Stimulated activated CD8-positive, alpha-beta memory T cell treated with anti-CD3 and anti-CD28 coated beads, Interleukin-15, amount 100 ng/mL, for 1 hour (primary cell): Measurements from ENCODE around the gene PHKA2.
A peak's percentile ranks its signal among the peaks of the same experiment; 100 is the strongest.

Experiments used
- DNase-seq: peaks from one replicate; pipeline ENCODE4 v3.0.0-alpha.2; 2020; ENCODE audit warnings: low read depth

Gene PHKA2

DNA sequence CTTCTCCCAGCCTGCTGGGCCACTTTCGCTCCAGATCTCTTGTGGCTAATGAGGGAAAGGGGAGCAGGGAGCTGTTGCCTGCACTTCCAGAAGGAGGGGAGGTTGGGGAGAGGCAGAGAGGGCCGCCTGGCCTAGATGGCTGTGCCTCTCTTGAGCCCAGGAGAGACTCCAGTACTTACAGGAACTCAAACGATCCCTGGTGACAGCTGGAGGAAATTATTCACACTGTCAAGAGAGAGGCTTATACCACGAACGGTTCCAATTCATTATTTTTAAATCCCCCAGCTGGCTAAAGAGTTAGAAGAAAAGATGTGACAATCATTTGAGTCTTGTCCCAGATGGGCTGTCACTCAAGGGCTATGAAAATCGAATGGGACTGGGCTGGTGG lies 96.1 kb downstream of the PHKA2 start:
- no peak for DNase-seq

DNA sequence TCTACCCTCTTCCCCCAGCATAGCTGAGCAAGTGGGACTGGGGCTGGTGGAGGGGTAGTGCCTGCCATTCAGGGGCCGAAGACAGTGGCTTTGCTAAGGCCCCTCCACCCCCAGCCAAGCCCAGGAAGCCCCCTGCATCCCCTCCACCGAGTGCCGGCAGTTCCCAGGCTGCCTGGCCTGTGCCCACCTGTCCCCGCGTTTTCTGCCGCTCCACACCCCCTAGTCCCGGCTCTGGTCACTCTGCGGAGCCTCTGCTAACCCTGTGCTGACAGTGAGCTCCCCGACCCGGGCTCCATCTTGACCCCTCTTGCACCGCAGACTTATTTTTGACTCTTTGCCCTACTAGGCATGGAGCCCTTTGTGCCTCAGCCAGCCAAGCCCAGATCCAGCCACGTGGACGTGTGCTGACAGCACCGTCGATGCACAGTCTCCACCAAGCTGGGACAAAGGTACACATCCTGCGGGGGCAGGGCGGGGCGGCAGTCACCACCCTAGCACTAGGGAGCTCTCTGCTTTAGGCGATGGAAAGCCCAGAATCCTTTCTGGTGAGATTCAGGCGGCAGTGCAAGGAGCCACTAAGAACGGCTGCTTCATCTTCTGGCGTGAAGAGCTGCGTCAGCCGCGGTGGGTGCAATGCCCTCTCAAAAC lies 96.6 kb downstream of the PHKA2 start:
- DNase-seq = no peak

DNA sequence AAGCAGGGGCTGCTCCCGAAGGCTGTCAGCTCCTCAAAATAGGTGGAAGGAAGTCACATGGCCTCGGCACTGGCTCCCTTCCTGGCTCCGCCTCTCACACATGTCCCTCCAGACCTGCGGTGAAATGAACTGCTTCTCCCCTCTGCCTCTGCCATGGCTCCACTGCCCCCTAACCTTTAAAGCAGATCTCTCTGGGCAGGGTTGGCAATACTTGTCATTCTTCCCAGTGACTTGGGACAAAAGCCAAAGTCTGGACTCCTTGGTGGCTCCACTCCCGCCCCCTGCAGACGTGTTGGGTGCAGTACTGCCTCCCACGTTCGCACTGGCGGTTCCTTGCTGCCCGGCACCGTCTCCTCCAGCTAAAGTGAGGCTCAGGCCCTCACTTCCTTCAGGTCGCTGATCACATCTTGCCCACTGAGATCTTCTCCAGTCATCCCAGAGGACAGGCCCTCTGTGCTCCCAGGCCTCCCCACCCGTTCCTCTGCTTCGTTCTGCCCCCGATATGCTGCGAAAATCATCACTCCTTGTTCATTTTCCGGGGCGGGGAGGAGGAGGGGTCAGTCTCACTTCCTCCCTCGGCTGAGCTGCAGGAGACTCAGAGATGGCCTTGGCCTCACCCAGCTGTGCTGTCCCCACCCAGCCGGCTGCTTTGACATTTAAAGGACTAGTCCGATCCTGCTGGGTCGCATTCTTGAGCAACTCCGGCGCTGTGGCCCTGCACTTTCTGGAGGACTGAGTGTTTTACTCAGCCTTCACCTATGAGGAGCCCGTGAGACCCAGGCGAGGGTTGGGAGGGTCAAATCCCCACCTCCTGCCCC lies 97.4 kb downstream of the PHKA2 start:
- peak; percentile 16 for DNase-seq

DNA sequence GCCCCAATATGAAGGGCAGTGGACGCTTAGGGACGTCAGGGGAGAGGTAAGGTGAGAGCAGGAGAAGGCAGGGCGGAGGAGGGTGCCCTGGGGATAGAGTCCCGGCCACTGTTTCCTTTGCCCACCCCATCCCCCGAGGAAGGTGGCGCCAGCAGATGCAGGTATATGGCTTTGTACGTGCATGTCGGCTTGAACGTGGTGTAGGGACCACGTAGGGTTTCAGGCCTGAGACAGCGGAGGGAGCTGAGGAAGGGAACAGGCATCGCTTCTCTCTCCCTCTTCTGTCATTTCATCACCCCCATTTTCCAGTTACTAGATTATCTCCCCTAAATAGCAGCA lies 97.9 kb downstream of the PHKA2 start:
- DNase-seq = no peak

DNA sequence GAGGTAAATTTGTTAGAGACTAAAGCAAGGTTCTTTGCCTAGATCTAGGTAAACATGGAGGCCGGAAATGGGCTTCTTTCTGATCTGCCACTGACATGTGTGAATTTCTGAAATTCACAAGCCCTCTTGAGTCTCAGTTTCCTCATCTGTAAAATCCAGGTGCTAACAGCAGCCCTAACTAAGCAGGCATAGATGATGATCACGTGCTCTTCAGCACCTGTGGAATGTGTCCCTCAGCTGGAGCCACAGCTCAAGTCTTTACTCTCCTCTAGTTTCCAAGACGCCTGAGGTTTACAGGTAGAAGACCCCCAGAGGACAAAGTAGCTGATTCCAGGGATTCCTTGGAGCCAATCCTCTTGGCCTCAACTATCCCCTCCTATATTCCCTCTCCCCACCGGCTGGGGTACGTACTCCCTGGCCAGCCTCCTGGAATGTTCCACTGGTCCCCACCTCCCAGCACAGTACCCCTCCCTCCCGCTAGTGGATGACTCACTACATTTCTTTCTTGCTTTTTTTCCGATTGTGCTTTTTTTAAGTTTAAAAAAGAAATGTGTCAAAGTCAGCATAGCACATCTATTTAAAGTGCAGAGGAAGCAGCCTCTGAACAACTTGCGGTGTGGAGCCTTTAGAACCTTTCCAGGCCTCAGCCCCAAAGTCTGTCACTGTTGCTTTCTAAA lies 98.4 kb downstream of the PHKA2 start:
- no peak for DNase-seq

DNA sequence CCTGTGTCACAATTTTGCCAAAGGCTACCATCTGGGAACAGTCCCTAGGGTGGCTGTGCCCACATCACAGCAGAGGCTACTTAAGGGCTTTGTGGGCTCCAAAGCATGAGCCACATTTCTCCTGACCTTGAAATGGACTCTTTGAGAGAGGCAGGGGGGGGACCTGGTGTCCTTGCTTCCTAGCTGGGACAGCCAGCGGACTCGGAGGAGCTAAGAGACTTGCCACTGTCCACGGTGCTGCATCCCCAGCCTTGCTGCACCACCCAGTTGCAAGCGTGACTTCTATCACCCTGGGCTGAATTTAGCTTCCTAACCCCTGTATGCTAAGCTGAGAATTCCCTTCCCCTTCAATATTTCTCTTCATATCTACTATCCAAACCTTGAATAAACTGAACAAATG lies 99.0 kb downstream of the PHKA2 start:
- no peak for DNase-seq

DNA sequence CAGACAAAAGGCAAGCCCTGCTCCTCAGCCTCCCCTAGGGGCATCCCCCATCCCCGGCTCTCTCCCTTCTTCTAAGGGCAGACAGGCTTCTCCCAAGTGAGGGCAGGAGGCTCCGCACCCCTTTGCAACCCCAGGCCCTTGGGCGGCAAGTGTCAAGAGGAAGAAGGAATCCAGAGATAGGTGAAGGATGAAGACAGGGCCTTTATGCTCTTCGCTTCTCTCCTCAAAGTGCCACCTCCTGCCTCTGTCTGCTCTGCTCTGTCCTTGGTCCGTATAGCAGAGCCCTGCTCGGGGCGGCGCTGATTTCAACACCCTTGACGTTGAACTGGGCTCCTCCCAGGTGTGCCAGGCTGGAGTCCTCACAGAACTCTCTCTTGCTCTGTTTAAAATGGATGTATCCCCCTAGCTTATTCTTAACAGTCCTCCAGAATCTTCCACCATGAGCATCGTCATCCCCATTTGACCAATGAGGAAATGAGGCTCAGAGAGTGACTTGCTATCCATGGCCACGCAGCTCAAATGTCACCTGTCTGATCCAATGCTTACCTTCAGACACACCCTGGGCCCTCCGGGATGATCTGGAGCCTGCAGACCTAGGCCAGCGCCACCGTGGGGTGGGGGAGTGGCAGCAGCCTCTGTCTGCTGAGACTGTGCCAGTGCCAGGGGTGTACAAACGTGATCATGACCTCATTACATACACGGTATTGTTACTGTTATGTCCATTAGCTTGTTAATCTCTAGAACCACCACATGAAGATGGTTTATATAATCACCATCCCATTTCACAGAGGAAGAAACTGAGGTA lies 99.8 kb downstream of the PHKA2 start:
- DNase-seq = no peak

DNA sequence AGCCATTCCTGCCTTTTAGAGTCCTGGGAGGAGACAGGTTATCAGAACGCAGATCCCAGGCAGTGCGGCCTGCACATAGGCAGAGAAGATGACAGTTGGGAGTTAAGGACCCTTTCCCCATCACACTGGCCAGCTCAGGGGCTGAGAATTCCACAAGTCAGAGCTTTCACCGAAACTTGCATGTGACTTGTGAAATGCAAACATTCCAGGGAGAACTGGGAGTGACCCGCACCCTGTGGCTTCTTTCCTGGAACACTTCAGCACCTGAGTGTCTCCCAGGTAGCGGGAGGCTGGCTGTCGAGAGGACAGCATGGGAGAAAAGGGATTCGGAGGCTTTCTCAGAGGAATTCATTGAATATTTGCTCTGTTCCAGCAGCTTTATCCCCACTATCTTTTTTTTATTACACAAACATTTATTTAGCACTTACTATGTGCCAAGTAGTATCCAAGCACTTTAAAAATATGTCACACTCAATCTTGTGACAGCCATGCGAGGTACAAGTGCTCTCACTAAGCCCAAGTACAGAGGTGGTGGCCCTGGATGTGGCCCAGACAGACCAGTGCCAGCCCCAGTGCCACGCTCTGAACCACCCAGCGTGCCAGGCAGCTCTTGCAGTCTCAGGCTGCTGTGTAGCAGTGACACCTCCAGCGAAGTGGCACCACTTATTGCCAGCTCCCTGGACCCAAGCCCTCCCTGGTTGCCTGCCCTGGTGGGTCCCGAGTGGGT lies 100.5 kb downstream of the PHKA2 start:
- no peak for DNase-seq

DNA sequence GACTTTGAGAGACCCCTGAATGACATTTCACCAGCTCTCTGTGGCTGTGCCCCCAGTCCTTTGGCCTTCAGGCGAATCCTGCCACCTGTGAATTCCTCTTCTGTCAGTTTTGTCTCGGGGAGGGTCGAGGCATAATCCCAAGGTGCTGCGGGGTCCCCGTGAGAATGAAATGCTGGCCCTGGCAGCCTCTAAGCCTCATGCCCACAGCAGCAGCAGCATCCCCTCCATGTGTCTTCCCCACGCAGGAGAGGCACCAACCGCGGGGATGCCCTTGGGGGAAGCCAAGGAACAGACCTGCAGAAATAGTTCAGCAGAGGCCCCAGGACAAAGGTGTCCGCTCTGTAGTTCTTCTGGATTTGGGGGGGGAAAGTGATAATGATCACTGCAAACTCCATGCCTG lies 104.8 kb downstream of the PHKA2 start:
- DNase-seq = no peak

DNA sequence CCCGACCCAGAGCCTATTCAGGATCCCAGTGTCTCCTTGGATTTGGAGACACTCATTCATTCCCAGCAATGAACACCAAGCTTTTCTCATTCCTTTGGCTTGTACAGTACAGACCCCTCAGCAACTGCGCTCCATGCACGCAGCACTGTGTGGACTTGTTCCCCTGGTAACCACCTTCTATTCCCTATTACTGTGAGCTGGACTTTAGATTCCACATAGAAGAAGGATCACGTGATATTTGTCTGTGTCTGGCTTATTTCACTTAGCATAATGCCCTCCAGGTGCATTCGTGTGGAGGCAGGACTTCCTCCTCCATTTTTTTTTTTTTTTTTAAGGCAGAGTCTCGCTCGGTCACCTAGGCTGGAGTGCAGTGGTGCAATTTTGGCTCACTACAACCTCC lies 106.4 kb downstream of the PHKA2 start:
- no peak for DNase-seq

DNA sequence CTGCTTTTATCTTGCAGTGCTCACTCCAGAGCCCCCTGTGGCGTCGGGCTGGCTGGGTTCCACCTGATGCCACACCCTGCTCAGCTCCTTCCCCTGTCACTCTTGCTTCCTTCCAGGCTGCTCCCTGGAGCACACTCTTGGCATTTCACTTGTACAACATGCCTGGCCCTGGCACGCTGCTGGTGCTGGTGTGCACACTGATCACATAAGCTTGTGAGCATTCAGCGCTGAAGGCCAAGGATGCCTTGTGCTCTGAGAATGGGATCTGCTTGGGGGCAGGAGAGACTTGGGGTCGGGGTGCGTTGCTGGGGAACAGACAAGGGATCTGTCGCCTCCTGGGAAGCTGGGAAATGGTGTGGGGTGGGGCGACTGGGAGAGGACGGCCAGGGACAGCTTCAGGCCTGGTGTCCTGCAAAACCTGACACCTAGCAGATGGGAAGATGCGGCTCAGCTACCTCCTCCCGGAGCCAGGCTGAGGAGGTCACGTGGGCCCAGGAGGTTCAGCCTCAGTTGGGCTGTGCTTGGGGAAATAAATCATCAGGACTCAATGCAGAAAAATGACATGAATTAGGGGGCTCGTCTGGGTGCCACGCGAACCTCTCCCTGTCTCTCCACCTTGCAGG lies 108.5 kb downstream of the PHKA2 start:
- no peak for DNase-seq

DNA sequence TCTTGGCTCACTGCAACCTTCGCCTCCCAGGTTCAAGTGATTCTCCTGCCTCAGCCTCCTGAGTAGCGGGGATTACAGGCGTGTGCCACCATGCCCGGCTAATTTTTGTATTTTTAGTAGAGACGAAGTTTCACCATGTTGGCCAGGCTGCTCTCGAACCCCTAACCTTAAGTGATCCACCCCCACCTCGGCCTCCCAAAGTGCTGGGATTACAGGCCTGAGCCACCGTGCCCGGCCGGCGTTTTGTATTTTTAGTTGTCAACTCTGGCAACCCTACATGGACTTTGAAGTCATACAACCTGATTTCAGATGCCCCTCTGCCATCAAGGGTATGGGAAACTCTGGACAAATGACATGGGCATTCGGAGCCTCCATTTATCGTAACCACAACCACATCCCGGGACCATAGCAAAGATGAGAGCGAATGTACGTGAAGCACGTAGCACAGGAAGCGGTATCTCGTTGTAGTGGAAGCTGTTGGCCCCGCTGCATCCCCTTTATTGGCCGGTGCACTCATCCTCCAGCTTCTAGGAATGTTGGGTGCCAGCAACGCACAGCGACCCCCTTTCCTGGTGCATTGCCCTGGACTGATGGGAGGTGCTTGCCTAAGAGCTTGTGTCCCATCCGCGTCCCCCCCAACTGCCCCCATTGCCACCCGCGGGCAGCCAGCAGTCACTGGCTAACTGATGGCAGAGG lies 109.2 kb downstream of the PHKA2 start:
- no peak for DNase-seq

DNA sequence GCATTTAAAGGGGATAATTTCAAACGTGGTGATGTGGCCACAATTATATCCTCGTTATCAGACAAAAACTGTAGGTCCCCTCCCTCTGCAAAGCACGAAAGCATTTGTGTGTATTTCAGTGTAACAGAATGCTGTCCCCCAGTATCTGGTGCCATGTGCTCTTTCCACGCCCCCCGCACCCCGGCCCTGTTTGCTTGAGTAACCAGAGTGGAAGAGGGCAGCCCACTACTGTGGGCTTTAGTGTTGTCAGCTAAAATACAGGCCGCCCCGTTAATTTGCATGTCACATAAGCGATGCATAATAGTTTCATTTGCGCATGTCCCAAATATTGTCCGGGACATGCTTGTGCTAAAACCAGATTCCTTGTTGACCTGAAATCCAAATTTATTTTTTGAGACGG lies 110.1 kb downstream of the PHKA2 start:
- no peak for DNase-seq

DNA sequence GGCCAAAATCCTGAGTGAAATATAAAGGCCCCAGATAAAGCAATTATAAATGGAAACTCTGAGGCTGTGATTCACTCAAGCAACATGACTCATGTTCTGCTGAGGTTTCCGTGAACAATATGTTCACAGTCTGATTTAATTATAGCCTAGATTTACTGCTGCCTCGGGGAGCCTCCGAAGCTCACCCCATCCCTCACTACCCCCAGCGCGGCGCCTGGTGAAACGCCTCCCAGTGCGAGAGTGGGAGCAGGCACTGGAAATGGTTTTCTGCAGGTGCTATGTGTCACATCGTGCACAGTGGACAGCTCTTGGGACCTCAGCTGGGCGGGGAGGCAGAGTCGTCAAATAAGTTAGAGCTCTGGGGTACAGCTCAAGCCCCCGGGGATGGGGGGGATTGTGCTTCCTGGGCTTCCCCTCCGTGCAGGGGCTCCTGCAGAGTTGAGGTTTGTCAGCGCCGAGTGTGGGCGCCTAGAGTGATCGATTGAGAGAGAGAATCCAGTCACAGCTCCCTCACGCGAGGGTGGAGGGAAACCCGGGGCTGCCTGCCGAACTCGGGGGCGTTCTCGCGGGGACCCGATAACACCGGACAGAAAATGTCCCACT lies 110.6 kb downstream of the PHKA2 start:
- DNase-seq = no peak

DNA sequence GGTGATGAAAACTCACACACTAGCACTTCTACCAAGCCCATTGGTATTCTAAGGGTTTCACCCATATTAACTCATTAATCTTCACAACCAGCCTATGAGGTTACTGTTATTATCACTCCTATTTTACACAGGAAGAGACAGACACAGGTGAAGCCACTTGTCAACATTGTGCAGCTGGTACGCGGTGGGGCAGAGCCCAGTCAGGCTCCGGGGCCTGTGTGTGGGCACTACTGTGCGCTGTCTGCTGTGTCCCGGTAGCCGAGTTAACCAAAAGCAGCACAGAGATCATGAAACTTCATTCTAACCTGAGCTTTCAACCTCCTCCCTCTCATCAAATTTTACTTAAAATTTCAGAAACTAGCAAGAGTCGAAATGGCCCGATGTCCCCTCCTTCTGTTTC lies 111.3 kb downstream of the PHKA2 start:
- no peak for DNase-seq

DNA sequence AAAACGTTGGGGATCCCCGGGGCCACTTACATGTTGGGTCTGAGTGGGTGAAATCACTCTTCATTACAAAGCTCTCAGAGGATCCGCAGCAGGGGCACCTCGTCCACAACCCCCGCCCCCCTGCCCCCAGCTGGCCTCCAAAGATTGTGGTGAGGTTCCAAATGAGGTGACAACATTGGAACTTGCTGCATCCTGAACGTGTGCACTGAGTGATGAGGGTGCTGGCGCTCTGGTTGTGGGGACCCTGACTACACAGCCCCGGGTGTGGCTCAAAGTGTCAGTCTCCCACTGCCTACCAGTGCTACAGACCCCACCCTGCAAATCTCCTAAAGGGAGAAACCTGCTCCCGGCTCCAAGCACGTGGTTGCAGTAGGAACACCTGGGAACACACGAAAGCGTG lies 111.9 kb downstream of the PHKA2 start:
- no peak for DNase-seq

DNA sequence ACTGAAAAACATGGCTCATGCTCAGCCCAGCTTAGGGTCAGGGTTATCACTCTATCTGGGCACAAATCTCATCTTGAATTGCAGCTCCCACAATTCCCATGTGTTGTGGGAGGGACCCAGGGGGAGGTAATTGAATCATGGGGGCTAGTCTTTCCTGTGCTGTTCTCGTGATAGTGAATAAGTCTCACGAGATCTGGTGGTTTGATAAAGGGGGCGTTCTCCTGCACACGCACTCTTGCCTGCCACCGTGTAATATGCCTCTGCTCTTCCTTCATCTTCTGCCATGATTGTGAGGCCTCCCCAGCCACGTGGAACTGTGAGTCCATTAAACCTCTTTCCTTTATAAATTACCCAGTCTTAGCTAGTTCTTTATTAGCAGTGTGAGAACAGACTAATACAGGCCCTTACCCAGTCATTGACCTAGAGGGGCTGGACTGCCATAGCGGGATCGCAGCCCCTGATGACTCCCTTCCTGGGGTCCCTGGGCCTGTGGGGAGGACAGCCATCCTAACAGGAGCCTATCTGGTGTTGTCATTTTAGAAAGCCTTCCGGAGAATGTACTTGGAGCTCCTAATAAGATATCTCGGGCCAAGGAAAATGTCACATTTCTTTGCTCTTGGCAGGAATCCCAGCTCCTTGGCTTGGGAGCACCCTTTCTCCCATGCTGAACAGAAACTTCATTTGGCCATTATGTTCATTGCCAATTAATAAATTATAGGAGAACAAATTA lies 112.6 kb downstream of the PHKA2 start:
- DNase-seq = no peak

DNA sequence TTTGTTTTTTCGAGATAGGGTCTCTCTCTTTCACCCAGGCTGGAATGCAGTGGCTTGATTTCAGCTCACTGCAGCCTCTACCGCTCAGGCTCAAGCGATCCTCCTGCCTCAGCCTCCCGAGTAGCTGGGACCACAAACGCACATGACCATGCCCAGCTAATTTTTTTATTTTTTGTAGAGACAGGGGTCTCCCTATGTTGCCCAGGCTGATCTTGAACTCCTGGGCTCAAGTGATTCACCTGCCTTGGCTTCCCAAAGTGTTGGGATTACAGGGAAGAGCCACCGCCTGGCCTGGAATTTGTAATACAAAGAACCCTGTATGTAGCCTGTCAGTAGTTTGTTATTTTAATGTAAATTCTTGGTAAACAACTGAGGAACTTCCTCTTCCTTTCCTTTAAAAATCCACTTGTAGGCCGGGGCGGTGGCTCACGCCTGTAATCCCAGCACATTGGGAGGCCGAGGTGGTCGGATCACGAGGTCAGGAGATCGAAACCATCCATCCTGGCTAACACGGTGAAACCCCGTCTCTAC lies 119.5 kb downstream of the PHKA2 start:
- no peak for DNase-seq

DNA sequence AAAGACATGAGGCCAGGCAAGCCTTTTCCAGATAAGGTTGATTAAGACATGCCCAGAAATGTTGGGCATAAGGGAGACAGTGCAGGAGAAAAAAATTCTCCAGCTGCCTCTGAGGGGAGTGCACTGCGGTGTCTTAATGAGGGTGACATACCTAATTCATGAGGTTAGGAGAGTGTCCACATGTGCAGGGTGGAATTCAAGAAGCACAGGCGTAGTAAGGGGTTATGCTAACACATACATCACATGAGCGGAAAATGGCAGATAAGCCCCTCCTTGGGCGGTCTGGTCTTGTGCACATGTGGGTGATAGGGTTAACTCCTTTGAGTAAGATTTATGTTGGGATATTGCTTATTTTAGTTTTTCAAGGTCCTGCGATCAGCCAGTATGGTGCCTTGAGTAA lies 122.4 kb downstream of the PHKA2 start:
- no peak for DNase-seq

DNA sequence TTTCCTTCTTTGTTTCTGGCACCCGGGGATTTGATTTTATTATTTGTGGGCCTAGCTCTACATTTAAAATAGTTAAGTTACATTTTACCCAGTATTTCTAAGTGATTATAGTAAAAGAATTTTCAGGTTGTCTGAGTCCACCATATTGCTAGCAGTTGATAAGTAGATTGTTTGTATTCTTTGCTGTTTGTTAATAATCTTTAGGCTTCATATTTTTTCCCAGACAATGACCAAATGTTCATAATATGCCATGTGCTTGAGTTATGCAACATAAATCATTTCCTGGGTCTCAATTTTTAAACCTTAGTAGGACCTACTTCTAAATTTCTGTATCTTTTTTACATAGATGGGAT lies 127.3 kb downstream of the PHKA2 start:
- DNase-seq = no peak
